Stimulated activated CD4-positive, alpha-beta T cell treated with anti-CD3 and anti-CD28 coated beads, Interleukin-4, amount 100 ng/mL, for 24 hours (primary cell): ENCODE data around the gene TACR1.
"Not testable (repeated sequence)": the region's sequence is repeated elsewhere in the genome, so short reads cannot be mapped to it uniquely, and the experiment has no call there.

ENCODE experiments used
- DNase-seq: peaks from one replicate; pipeline ENCODE4 v3.0.0-alpha.2; 2020

TACR1 gene, protein sequence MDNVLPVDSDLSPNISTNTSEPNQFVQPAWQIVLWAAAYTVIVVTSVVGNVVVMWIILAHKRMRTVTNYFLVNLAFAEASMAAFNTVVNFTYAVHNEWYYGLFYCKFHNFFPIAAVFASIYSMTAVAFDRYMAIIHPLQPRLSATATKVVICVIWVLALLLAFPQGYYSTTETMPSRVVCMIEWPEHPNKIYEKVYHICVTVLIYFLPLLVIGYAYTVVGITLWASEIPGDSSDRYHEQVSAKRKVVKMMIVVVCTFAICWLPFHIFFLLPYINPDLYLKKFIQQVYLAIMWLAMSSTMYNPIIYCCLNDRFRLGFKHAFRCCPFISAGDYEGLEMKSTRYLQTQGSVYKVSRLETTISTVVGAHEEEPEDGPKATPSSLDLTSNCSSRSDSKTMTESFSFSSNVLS

GRCh38 chr2:75199428-75200011 lies at the start of gene TACR1:
Gene TACR1, minus strand, starts transcription at chr2:75199520. Its CDS starts 586 bp downstream, at chr2:75198934.
- peak; percentile 27 for DNase-seq

DNA sequence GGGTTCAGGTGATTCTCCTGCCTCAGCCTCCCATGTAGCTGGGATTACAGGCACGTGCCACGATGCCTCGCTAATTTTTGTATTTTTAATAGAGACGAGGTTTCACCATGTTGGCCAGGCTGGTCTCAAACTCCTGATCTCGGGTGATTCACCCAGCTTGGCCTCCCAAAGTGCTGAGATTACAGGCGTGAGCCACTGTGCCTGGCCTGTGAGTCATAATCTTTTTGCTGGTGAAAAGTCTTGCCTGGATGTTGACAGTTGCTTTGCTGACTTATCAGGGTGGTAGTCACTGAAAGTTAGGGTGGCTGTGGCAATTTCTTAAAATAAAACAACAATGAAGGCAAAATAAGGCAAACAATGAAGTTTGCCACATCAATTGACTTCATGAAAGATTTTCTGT lies 49.3 kb upstream of the TACR1 start:
- DNase-seq = not testable (repeated sequence)

GRCh38 chr2:75246441-75247167 lies 47.3 kb upstream of the TACR1 start:
- DNase-seq = no peak

- no peak for DNase-seq
Observed at GRCh38 chr2:75243219-75243618, 43.9 kb upstream of the TACR1 start.

DNA sequence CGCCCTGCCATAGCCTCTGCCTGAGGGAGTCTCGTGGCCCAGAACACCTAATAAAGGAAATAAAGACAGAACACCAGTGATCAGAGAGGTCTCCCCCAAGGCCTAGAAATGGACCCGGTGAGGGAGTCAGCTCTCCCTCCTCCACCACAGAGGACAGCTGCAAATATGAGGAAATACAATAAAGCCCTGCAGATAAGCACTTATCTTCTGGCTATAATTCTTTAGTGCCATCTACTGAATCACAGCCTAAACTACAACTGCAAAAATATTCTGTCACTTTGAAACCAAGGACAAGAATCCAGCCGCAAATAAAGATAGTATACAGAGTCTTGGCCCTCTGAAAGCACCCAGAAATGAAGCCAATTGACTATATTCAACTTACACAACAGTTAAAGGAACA lies 42.4 kb upstream of the TACR1 start:
- DNase-seq = no peak

DNA sequence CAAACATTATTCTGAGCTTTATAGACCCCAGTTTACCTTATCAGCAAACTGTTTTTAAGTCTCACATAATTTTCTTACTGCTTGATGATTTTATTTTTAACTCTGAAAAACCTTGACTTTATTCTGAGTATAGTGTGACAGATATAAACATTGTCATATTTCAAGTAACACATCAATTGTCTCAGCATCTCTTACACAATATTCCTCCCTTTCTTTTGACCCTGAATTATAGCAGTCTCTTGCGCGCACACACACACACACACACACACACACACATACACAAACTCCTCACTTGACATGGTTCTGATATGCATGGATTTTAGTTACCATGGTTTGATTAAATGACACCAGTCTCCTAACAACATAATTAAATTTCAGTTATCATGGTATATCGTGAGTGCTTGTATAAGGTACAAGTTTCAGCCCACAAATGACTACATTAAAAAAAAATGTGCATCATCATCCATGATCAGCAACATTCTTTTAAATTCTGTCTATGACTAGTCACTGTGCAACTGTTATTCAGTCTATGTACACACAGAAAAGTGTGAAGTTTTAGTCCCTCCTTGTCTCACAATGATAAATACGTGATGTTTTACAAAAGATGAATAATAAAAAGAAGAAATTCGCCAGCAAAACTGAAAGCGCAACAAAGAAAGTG lies 39.5 kb upstream of the TACR1 start:
- DNase-seq = no peak

DNA sequence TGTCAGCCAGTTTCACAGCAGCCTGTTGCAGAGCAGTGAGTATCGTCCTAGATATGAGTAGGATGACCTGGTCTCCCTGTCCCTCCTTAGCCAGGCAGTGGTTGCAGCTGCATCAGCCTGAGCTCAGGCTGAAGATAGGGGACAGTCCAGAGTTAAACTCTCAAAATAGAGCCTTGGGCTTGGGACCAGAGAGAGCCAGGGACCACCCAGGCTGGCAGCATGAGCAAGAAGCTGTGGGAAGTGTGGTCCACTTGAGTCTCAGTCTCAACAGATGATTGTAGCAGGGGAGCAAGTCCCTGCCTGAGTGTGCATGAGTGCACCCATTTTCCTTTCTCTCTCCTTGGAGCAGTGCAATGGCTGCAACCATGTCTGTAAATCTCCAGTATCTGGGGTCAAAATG lies 38.0 kb upstream of the TACR1 start:
- DNase-seq = no peak

DNA sequence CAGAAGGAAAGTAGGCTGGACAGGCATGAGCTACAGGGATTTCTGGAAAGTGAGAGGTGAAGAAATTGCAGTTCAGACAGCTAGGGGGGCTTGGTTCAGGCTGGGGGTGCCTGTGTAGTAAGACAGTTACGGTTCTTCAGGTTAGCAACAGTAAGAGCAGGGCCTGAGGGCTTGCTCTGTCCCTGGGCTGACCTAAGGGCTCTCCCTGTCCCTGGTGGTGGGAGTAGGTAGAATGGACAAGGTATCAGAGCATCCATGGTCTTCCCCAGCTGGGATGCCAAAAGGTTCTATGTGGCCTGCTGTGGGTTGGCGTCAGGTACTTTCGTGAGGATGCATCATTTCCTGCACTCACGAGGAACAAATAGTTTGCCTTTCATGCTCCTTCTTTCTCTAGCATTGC lies 34.6 kb upstream of the TACR1 start:
- DNase-seq = no peak

GRCh38 chr2:75226617-75227016 lies 27.3 kb upstream of the TACR1 start:
- no peak for DNase-seq

DNA sequence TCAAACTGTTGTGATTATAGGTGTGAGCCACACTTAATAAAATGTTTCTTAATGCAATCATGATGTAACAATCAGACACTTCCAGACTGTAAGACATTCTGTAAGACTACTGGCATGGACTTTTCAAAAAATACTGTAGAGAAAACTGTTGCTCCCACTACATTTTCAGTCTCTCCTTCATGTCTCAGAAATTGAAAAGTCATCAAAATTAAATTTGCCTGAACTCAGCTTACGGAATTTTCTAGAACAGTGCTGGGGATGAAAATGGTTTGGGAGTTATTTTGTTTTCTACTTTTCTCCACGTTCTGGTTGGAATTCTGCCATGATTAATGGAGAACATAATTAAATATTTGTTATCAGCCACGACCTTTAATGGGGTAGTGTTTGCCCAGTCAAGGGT lies 26.8 kb upstream of the TACR1 start:
- no peak for DNase-seq

- no peak for DNase-seq
Observed at GRCh38 chr2:75224636-75225094, 25.3 kb upstream of the TACR1 start.

DNA sequence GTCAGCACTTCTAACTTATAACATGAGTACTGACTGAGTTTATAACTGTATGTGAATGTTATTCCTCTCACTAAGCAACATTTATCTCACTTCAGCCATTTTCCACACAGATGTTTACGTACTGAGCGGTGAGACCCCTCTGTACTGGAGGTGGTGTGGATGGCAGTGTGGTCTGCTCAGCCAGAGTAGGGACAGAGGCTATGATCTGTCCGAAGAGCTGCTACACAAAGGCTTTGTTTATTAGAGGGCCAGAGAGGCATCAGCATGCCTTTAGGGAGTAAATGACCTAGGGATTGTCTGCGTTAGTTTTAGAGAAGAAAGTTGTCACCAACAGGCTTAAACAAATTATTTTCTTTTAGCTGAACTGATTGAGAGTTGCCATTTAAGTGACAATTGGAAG lies 23.2 kb upstream of the TACR1 start:
- DNase-seq = no peak

DNA sequence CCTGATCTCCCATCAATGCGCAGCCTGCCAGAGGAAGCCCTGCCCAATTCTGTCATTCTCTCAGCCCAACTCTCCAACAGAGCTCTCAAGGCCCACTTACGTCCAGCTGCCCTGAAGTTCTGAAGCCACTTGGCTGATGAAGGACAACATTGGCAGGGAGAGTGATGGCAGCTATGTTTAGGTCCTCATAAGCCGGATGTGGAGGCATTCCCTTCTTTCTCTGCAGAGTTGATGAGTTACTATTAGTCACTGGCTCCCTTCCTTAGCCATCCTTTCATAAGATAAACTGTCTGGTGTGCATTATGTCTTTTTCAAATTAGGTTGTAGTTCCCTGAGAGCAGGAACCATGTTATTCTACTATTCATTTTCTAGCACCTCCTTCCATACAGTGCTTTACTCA lies 22.5 kb upstream of the TACR1 start:
- no peak for DNase-seq

GRCh38 chr2:75219213-75219612 lies 19.9 kb upstream of the TACR1 start:
- not testable (repeated sequence) for DNase-seq

DNA sequence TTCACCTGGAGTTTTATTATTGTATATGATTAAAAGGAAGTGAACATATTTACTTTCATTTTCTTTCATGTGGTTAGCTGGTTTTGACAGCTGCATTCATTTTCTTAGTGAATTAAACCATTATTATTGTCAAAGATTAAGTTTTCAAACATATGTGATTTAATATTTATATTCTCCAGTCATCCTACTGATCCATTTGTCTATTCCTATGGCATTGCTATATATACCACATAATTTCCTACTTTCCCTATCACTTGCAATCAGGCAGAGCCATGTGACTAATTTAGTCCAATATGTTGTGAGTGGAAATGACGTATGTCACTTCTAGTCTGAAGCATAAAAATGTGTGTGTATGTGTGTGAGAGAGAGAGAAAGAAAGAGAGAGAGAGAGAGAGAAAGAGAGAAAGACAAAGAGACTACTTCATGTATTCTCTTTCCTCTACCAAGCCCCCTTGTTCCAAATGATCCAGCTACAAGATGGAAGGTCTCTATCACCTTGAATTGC lies 12.0 kb upstream of the TACR1 start:
- no peak for DNase-seq

- no peak for DNase-seq
Observed at GRCh38 chr2:75210409-75210808, 11.1 kb upstream of the TACR1 start.

GRCh38 chr2:75208738-75209137 lies 9.4 kb upstream of the TACR1 start:
- DNase-seq = no peak

GRCh38 chr2:75204833-75205232 lies 5.5 kb upstream of the TACR1 start:
- no peak for DNase-seq

GRCh38 chr2:75202359-75202758 lies 3.0 kb upstream of the TACR1 start:
- no peak for DNase-seq

DNA sequence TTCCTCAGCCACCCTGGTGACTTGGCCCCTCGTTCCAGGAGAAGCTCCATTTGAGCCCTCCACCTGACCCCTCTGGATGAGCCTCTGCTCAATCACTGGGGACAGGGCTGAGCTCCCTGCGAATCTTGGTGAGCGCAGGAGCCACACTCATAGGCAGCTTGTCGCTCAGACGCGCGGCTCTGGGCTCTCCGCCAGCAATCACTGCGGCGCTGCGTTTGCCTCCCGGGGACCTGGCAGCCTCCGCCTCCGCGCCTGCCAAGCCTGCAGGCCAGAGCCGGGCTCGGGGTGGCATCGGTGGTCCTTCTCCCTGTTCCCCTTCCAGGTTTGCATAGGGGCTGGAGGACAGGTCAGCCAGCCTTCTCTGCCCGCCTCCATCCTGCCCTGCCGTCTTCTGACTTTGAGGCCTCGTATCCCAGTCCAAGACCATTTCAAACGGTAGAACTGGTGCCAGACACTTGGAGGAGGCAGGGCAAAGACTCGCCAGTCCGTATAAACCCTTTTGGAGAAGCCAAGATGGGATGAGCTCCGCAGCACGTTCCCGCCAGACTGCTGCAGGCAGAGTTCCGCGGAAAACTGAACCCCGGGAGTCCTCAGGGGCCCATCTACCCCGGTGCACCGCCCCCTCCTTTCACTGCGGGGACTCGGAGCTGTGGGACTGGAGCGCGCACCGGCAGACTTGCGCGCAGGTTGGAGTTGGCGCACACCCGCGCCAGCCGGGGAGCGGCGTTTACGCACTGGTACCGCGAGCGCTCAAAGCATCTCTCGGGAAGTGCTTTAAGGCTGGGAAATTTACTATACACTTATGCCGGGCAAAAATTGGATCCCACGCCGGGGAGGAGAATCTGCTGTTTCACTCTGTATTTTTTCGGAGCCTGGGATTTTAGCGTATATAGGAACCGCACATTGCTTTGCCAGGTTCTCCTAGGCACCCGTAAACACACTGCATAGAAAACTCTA lies 1.1 kb upstream of the TACR1 start:
- no peak for DNase-seq

DNA sequence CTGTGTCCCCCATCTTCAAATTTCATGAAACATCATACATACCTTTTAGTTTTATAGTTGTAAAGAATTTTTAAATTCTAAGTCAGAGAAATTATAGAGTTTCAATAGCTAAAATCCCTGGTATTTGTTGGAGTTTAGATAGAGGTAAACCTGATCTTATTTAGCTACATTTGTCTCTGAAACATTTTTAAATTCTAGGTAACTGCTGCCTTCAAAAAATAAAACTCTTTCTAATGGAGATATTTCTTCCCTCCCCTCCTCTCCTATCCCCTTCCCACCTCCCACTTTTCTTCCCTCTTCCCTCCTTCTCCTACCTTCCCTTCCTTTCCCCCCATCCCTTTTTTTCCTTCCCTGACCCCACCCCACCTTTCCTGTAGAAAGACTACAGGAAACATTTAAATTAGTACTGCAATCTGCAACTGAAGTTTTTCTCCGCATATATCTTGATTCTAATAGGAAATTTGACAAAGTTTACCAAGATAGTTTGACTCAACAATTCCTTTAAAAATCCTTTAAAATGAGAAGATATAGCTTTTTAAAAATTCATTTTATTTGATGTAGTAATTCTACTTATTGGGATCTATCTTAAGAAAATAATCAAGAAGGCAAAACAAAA lies 4.1 kb downstream of the TACR1 start:
- DNase-seq = no peak
